Esophagus muscularis mucosa (tissue), 4 donors: ENCODE results near the gene RSAD1. TPM values are rescaled to one million over a fixed set of nuclear protein-coding genes. Genes with fewer than 3 reads are reported as not detected.
"Not testable (repeated sequence)": the region's sequence is repeated elsewhere in the genome, so short reads cannot be mapped to it uniquely, and the experiment has no call there.

Experiments used
- DNase-seq: peaks from one replicate; pipeline ENCODE4 v3.0.0-alpha.2; 2017; ENCODE audit errors: extremely low spot score
- H3K27ac ChIP-seq, 4 donors: fragments of 200-600 bp; sonication (generic); replicated peaks in 1 of 4; 1 replicate in 3 of 4; 2 replicates in 1 of 4; pipeline ENCODE4 v1.5.1; 2016 to 2019; ENCODE audit warnings: mild to moderate bottlenecking in 1 of 4
- H3K27me3 ChIP-seq, 4 donors: fragments of 200-600 bp; sonication (generic); one replicate each; pipeline versions ENCODE4 v1.5.1 to v1.6.0; 2016 to 2019
- H3K36me3 ChIP-seq, 4 donors: fragments of 200-600 bp; sonication (generic); one replicate each; pipeline ENCODE4 v1.5.1; 2016 to 2019
- H3K4me1 ChIP-seq, 4 donors: fragments of 200-600 bp; sonication (generic); one replicate each; pipeline ENCODE4 v1.5.1; 2016 to 2019
- H3K4me3 ChIP-seq, 4 donors: fragments of 200-600 bp; sonication (generic); 1 replicate in 2 of 4; 2 replicates in 2 of 4; pipeline ENCODE4 v1.5.1; 2016 to 2019; ENCODE audit warnings: mild to moderate bottlenecking in 4 of 4, moderate library complexity in 1 of 4
- H3K9me3 ChIP-seq, 4 donors: fragments of 200-600 bp; sonication (generic); 1 replicate in 3 of 4; 2 replicates in 1 of 4; pipeline ENCODE4 v1.5.1; 2016 to 2019
- EP300 ChIP-seq: sonication (generic); formaldehyde crosslinking; IDR thresholded peaks from one replicate; pipeline ENCODE4 v1.6.1; 2017; ENCODE audit warnings: antibody characterized with exemption
- POLR2A ChIP-seq: fragments of 450-650 bp; IDR thresholded peaks from one replicate; pipeline ENCODE4 v1.6.1; 2017; ENCODE audit warnings: antibody characterized with exemption, moderate library complexity, mild to moderate bottlenecking, low read depth
- POLR2AphosphoS5 ChIP-seq, 2 donors: sonication (generic); formaldehyde crosslinking; IDR thresholded peaks; one replicate each; pipeline ENCODE4 v1.6.1; 2017; ENCODE audit warnings: antibody characterized with exemption in 2 of 2
- WGBS: methylation state at CpG from one replicate; pipeline ENCODE4 v1.1.5; 2018; 5-methylcytosine and 5-hydroxymethylcytosine counted together
- intact Hi-C: fragments of 100-400 bp; cut with DNase I; formaldehyde crosslinking; loops from one replicate; pipeline ENCODE4 v1.15.1; 2023
- total RNA-seq, 4 donors: library from RNA; depleted of rRNA; stranded (reverse); fragments of >200 nt; gene quantifications; one replicate each; pipeline versions ENCODE4 v1.1.0 to v1.2.1, GENCODE V29; 2016
- TF ChIP-seq, protein P1 (sequence below), 3 experiments: fragments of 200-600 bp in 2 of 3; fragments of 450-650 bp in 1 of 3; sonication (generic) in 2 of 3; IDR thresholded peaks; one replicate each; pipeline ENCODE4 v1.5.1; 2017 to 2019; ENCODE audit warnings: antibody characterized with exemption in 3 of 3, mild to moderate bottlenecking in 2 of 3, moderate library complexity in 1 of 3

The RSAD1 gene
- total RNA-seq, 4 donors from 2014 or later, result 12.9 to 24.6 (median 16.1) TPM

DNA sequence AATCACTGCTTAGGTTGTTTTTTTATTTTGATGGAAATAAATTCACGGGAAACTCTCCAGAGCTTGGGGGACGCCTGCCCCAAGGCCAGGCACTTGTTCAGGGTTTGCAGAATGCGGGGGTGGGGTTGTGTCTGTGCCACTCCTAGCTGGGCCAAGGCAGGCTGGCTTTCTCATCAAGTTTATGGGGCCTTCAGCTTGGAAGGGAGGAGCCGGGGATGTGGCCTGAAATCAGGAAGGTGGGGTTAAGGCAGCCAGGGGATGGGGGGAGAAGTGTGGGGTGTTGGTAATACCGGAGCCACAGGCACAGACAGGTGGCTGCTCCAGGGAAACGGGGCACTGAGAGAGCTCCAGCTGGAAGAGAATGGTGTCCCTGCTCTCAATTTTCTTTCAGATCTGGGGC lies 8.2 kb upstream of the RSAD1 start:
- peaks cover 0 to 27% (median 12%) of the 10 kb centered on the region in 4 donors for H3K36me3 ChIP-seq
- no peak for TF ChIP-seq POLR2A
- TF ChIP-seq POLR2AphosphoS5 (IDR thresholded peaks at IDR 0.05), result no peak
- TF ChIP-seq, protein P1, sequence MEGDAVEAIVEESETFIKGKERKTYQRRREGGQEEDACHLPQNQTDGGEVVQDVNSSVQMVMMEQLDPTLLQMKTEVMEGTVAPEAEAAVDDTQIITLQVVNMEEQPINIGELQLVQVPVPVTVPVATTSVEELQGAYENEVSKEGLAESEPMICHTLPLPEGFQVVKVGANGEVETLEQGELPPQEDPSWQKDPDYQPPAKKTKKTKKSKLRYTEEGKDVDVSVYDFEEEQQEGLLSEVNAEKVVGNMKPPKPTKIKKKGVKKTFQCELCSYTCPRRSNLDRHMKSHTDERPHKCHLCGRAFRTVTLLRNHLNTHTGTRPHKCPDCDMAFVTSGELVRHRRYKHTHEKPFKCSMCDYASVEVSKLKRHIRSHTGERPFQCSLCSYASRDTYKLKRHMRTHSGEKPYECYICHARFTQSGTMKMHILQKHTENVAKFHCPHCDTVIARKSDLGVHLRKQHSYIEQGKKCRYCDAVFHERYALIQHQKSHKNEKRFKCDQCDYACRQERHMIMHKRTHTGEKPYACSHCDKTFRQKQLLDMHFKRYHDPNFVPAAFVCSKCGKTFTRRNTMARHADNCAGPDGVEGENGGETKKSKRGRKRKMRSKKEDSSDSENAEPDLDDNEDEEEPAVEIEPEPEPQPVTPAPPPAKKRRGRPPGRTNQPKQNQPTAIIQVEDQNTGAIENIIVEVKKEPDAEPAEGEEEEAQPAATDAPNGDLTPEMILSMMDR (IDR thresholded peaks at IDR 0.05), result no peak
- no peak for TF ChIP-seq EP300
- DNase-seq, result no peak
- intact Hi-C loops, result no loop called here
- 90% methylated on average over 6 of the region's 6 CpGs for WGBS
- peaks cover 0 to 39% (median 16%) of the 10 kb centered on the region in 4 donors for H3K27me3 ChIP-seq
- H3K9me3 ChIP-seq, result no peaks in the 10 kb centered on the region
- no peak overlapping the region for H3K27ac ChIP-seq
- H3K4me3 ChIP-seq, result no peak overlapping the region
- H3K4me1 ChIP-seq, result peaks cover 10 to 20% (median 17%) of the 10 kb centered on the region in 4 donors

DNA sequence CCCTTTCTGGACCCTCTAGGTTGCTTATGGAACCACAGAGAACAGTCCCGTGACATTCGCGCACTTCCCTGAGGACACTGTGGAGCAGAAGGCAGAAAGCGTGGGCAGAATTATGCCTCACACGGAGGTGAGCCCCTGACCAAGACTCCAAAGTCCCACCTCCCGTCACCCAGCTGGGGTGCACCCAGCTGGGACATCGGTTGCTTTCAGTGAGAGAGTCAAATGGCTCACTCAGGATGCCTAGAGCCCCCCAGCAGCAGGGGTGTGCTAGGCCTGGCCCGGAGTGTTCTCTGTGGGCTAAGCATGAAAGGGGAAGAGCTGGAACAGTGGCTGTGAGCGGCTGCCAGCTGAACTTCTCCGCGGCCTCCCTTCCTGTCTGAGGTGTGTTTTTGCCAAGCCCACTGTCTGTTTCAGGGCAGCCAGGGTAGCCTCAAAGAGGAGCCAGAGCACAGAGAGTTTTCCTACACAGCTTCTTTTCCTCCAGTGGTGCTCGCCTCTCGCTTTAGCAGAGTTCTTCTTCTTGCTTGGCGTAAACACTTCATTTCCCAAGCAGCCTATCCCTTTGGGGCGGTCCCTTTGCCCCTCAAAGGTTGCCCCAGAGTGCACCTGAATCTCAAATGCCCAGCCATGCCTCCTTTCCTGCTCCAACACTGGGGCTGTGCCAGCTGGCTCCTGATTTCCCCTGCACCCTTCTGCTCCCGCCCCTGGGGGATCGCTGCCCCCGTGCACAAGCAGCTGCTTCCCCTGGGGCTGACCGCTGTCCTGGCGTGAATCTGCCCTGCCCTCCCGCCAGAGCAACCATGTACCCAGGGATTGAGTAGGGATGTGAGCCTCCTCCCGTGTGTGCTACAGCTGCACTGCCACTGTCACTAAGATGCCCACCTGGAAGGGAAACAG lies 7.4 kb upstream of the RSAD1 start:
- peaks cover 0 to 40% (median 17%) of the 10 kb centered on the region in 4 donors for H3K27me3 ChIP-seq
- 82% methylated on average over 19 of the region's 22 CpGs for WGBS
- H3K9me3 ChIP-seq, result no peaks in the 10 kb centered on the region
- H3K4me3 ChIP-seq, result no peak overlapping the region
- intact Hi-C loops, result no loop called here
- H3K36me3 ChIP-seq, result peaks cover 0 to 27% (median 12%) of the 10 kb centered on the region in 4 donors
- DNase-seq, result no peak
- H3K27ac ChIP-seq, result no peak overlapping the region
- H3K4me1 ChIP-seq, result peaks cover 10 to 20% (median 17%) of the 10 kb centered on the region in 4 donors
- TF ChIP-seq POLR2AphosphoS5 (IDR thresholded peaks at IDR 0.05) (no peak), EP300 (no peak), POLR2A (no peak)
- TF ChIP-seq, protein P1 (IDR thresholded peaks at IDR 0.05), result no peak

DNA sequence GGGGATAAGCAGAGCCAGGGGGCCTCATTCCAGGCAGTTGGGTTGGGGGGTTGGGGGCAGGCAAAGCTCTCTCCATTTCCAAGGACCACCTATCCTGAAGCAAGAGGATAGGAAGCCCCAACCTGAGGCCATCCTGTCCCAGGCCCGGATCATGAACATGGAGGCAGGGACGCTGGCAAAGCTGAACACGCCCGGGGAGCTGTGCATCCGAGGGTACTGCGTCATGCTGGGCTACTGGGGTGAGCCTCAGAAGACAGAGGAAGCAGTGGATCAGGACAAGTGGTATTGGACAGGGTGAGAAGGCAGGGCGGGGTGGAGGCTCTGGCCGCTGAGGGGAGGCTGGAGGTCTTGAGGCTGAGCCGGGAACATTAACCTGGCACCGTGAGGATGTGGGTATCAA lies 6.4 kb upstream of the RSAD1 start:
- no peaks in the 10 kb centered on the region for H3K9me3 ChIP-seq
- no peak overlapping the region for H3K4me3 ChIP-seq
- H3K4me1 ChIP-seq, result peaks cover 10 to 20% (median 17%) of the 10 kb centered on the region in 4 donors
- H3K27me3 ChIP-seq, result peaks cover 0 to 40% (median 20%) of the 10 kb centered on the region in 4 donors
- no peak for TF ChIP-seq EP300
- TF ChIP-seq POLR2AphosphoS5 (IDR thresholded peaks at IDR 0.05), result no peak
- TF ChIP-seq, protein P1 (IDR thresholded peaks at IDR 0.05), result no peak
- no peak for TF ChIP-seq POLR2A
- H3K36me3 ChIP-seq, result peaks cover 0 to 27% (median 12%) of the 10 kb centered on the region in 4 donors
- intact Hi-C loops, result no loop called here
- no peak for DNase-seq
- WGBS, result 93% methylated on average over 10 of the region's 10 CpGs
- H3K27ac ChIP-seq, result no peak overlapping the region

DNA sequence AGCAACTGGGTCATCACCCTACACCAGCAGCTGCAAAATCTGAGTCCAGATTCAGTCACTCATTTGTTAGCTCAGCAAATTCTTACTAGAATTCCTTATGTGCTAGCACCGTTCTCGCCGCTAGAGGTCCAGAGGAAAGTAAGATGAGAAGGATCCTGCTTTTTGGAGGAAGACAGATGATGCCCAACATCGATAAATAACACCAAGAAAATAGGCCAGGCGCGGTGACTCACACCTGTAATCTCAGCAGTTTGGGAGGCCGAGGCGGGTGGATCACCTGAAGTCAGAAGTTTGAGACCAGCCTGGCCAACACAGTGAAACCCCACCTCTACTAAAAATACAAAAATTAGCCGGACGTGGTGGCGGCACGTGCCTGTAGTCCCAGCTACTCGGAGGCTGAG lies 5.9 kb upstream of the RSAD1 start:
- H3K4me3 ChIP-seq, H3K9me3 ChIP-seq, H3K27ac ChIP-seq, DNase-seq, intact Hi-C loops: not testable (repeated sequence)
- peaks cover 0 to 27% (median 12%) of the 10 kb centered on the region in 4 donors for H3K36me3 ChIP-seq
- peaks cover 0 to 38% (median 21%) of the 10 kb centered on the region in 4 donors for H3K27me3 ChIP-seq
- TF ChIP-seq, protein P1 (IDR thresholded peaks at IDR 0.05), result peak in 1 of 3 experiments; percentile 12
- WGBS, result 90% methylated on average over 13 of the region's 13 CpGs
- peaks cover 10 to 20% (median 17%) of the 10 kb centered on the region in 4 donors for H3K4me1 ChIP-seq
